GM23338 (cell line): ENCODE measurements around the gene RAB31. TPM values are rescaled to one million over a fixed set of nuclear protein-coding genes. Genes with fewer than 3 reads are reported as not detected.
"Not testable (repeated sequence)": the region's sequence is repeated elsewhere in the genome, so short reads cannot be mapped to it uniquely, and the experiment has no call there.

Source experiments
- ATAC-seq: fragments of 200-7000 bp; cut with Tn5 transposase; 3 replicates; pipeline ENCODE4 v1.9.1; 2020
- DNase-seq: peaks from one replicate; pipeline ENCODE4 v3.0.0-alpha.2; 2015; ENCODE audit warnings: low spot score
- H2AFZ ChIP-seq: fragments of 200-600 bp; sonication (generic); 2 replicates; pipeline ENCODE4 v1.8.0; 2016; ENCODE audit warnings: antibody characterized with exemption, mild to moderate bottlenecking, moderate library complexity
- H3F3A ChIP-seq: fragments of 200-600 bp; sonication (generic); replicated peaks from 2 replicates; pipeline ENCODE4 v1.8.0; 2017; ENCODE audit warnings: antibody characterized with exemption, mixed run types, low read depth
- H3K27ac ChIP-seq: fragments of 200-600 bp; sonication (generic); 2 replicates; pipeline ENCODE4 v1.6.1; 2016; ENCODE audit warnings: low read depth
- H3K27me3 ChIP-seq: fragments of 200-600 bp; sonication (generic); 2 replicates; pipeline ENCODE4 v1.8.0; 2016; ENCODE audit warnings: mild to moderate bottlenecking, mixed run types, moderate library complexity; ENCODE audit not compliant: insufficient read depth
- H3K36me3 ChIP-seq: fragments of 200-600 bp; sonication (generic); 2 replicates; pipeline ENCODE4 v1.8.0; 2016; ENCODE audit warnings: mild to moderate bottlenecking; ENCODE audit not compliant: insufficient read depth
- H3K4me1 ChIP-seq: fragments of 200-600 bp; sonication (generic); 2 replicates; pipeline ENCODE4 v1.8.0; 2016; ENCODE audit warnings: mild to moderate bottlenecking, moderate library complexity; ENCODE audit not compliant: insufficient read depth
- H3K4me2 ChIP-seq: fragments of 200-600 bp; sonication (generic); 2 replicates; pipeline ENCODE4 v1.7.1; 2017; ENCODE audit warnings: mixed run types
- H3K4me3 ChIP-seq: fragments of 200-600 bp; sonication (generic); 2 replicates; pipeline ENCODE4 v1.6.1; 2016; ENCODE audit warnings: mixed run types
- H3K79me2 ChIP-seq: fragments of 200-600 bp; sonication (generic); replicated peaks from 2 replicates; pipeline ENCODE4 v1.8.0; 2017; ENCODE audit warnings: mild to moderate bottlenecking; ENCODE audit not compliant: insufficient read depth
- H3K9me2 ChIP-seq: fragments of 200-600 bp; sonication (generic); 2 replicates; pipeline ENCODE4 v1.8.0; 2017; ENCODE audit not compliant: insufficient read depth
- H4K20me1 ChIP-seq: fragments of 200-600 bp; sonication (generic); replicated peaks from 2 replicates; pipeline ENCODE4 v1.8.0; 2017; ENCODE audit warnings: mild to moderate bottlenecking; ENCODE audit not compliant: insufficient read depth
- H3K27ac Mint-ChIP-seq: 2 replicates; pipeline ENCODE4 v1.8.0; 2020; ENCODE audit warnings: inconsistent platforms, mild to moderate bottlenecking, moderate library complexity, mixed read lengths
- H3K27me3 Mint-ChIP-seq: 3 replicates; pipeline ENCODE4 v1.8.0; 2022; ENCODE audit warnings: low read depth, mild to moderate bottlenecking, moderate library complexity, mixed read lengths, inconsistent platforms; ENCODE audit not compliant: insufficient read depth, poor library complexity
- H3K36me3 Mint-ChIP-seq: 3 replicates; pipeline ENCODE4 v1.8.0; 2021; ENCODE audit warnings: low read depth, mild to moderate bottlenecking, inconsistent platforms, moderate library complexity, mixed read lengths
- H3K4me1 Mint-ChIP-seq: 3 replicates; pipeline ENCODE4 v1.8.0; 2020; ENCODE audit warnings: mild to moderate bottlenecking, inconsistent platforms, mixed read lengths
- H3K4me3 Mint-ChIP-seq: 3 replicates; pipeline ENCODE4 v1.8.0; 2021; ENCODE audit warnings: moderate library complexity, mild to moderate bottlenecking, inconsistent platforms, mixed read lengths
- H3K9me3 Mint-ChIP-seq: 3 replicates; pipeline ENCODE4 v1.8.0; 2020; ENCODE audit warnings: moderate library complexity, mild to moderate bottlenecking, inconsistent platforms, mixed read lengths
- CREB1 ChIP-seq: fragments of 250-450 bp; sonication (Bioruptor Pico); IDR thresholded peaks from 2 replicates; pipeline ENCODE4 v1.5.0; 2020; ENCODE audit warnings: low read depth, mild to moderate bottlenecking, moderate library complexity
- ETS1 ChIP-seq: IDR thresholded peaks from 2 replicates; pipeline ENCODE4 v1.6.1; 2016; ENCODE audit warnings: antibody characterized with exemption
- EZH2 ChIP-seq: fragments of 200-600 bp; sonication (generic); IDR thresholded peaks from one replicate; pipeline ENCODE4 v1.8.0; 2017; ENCODE audit warnings: antibody characterized with exemption, mild to moderate bottlenecking, low read depth; ENCODE audit not compliant: unreplicated experiment
- EZH2phosphoT487 ChIP-seq: fragments of 200-600 bp; sonication (generic); IDR thresholded peaks from one replicate; pipeline ENCODE4 v1.8.1; 2018; ENCODE audit warnings: antibody characterized with exemption; ENCODE audit not compliant: unreplicated experiment
- JUNB ChIP-seq: IDR thresholded peaks from one replicate; pipeline ENCODE4 v1.6.1; 2016; ENCODE audit warnings: antibody characterized with exemption; ENCODE audit not compliant: unreplicated experiment
- NANOG ChIP-seq: IDR thresholded peaks from 2 replicates; pipeline ENCODE4 v1.6.1; 2016; ENCODE audit warnings: antibody characterized with exemption, borderline replicate concordance
- REST ChIP-seq: IDR thresholded peaks from one replicate; pipeline ENCODE4 v1.6.1; 2018; ENCODE audit warnings: antibody characterized with exemption; ENCODE audit not compliant: unreplicated experiment
- STAT1 ChIP-seq: IDR thresholded peaks from one replicate; pipeline ENCODE4 v1.6.1; 2016; ENCODE audit warnings: antibody characterized with exemption; ENCODE audit not compliant: unreplicated experiment
- ZNF114 ChIP-seq: fragments of 250-450 bp; sonication (Bioruptor Pico); IDR thresholded peaks from 2 replicates; pipeline ENCODE4 v1.5.0; 2020; ENCODE audit warnings: mild to moderate bottlenecking, moderate library complexity
- ZNF331 ChIP-seq: fragments of 250-450 bp; sonication (Bioruptor Pico); IDR thresholded peaks from 2 replicates; pipeline ENCODE4 v1.5.0; 2020; ENCODE audit warnings: low read depth, mild to moderate bottlenecking, moderate library complexity
- polyA plus RNA-seq: library from polyadenylated mRNA; unstranded; fragments of >200 nt; fragmentation: Nextera tagmentation; extraction: Ambion mirVana; gene quantifications from 2 replicates; pipeline ENCODE4 v1.2.1, GENCODE V29; 2016
- total RNA-seq: library from RNA; depleted of rRNA; stranded (reverse); fragments of >200 nt; shearing (Covaris generic); gene quantifications from 2 replicates; pipeline ENCODE4 v1.2.3, GENCODE V29; 2014

Gene RAB31
- total and polyA plus RNA-seq, 2 experiments from 2014 or later = 33.8 to 46.1 TPM

GRCh38 chr18:9900699-9901098 is 192.6 kb downstream of the RAB31 start:
- no peaks in the 10 kb centered on the region for H3K9me3 Mint-ChIP-seq
- Histone ChIP-seq H3K4me2 (peak overlapping the region; percentile 40; the same call in 1 of the 2 replicates), H2AFZ (peak overlapping the region; percentile 48), H3K4me1 (peaks cover 14% of the 10 kb centered on the region), H3K36me3 (no peaks in the 10 kb centered on the region), H3K79me2 (no peaks in the 10 kb centered on the region), H3K27me3 (no peaks in the 10 kb centered on the region), H3K27ac (no peak overlapping the region), H4K20me1 (no peaks in the 10 kb centered on the region), H3F3A (no peaks in the 10 kb centered on the region), H3K9me2 (no peaks in the 10 kb centered on the region), H3K4me3 (no peak overlapping the region)
- DNase-seq (no peak), ATAC-seq (no peak)
- no peak overlapping the region for H3K4me3 Mint-ChIP-seq
- no peaks in the 10 kb centered on the region for H3K27me3 Mint-ChIP-seq
- no peak for TF ChIP-seq CREB1 (CRISPR knock-in tag)
- TF ChIP-seq NANOG = no peak
- TF ChIP-seq STAT1 = no peak
- TF ChIP-seq JUNB = no peak
- TF ChIP-seq REST = no peak
- TF ChIP-seq ETS1 = no peak
- TF ChIP-seq ZNF114 (CRISPR knock-in tag) = no peak
- TF ChIP-seq EZH2 = no peak
- no peak for TF ChIP-seq ZNF331 (CRISPR knock-in tag)
- H3K27ac Mint-ChIP-seq = no peak overlapping the region
- no peaks in the 10 kb centered on the region for H3K36me3 Mint-ChIP-seq
- H3K4me1 Mint-ChIP-seq = peaks cover 13% of the 10 kb centered on the region

GRCh38 chr18:9901377-9901776 is 193.3 kb downstream of the RAB31 start:
- Histone ChIP-seq H3K4me1 (peaks cover 14% of the 10 kb centered on the region), H3K4me2 (no peak overlapping the region), H3K36me3 (no peaks in the 10 kb centered on the region), H3K27me3 (no peaks in the 10 kb centered on the region), H3K79me2 (no peaks in the 10 kb centered on the region), H2AFZ (no peak overlapping the region), H3F3A (no peaks in the 10 kb centered on the region), H3K9me2 (no peaks in the 10 kb centered on the region), H4K20me1 (no peaks in the 10 kb centered on the region), H3K4me3 (no peak overlapping the region), H3K27ac (no peak overlapping the region)
- DNase-seq = no peak
- no peak overlapping the region for H3K4me3 Mint-ChIP-seq
- peaks cover 13% of the 10 kb centered on the region for H3K4me1 Mint-ChIP-seq
- TF ChIP-seq ZNF331 (CRISPR knock-in tag) (no peak), EZH2phosphoT487 (no peak), ETS1 (no peak), ZNF114 (CRISPR knock-in tag) (no peak), STAT1 (no peak)
- H3K27ac Mint-ChIP-seq = no peak overlapping the region
- no peak for ATAC-seq
- no peaks in the 10 kb centered on the region for H3K27me3 Mint-ChIP-seq
- no peaks in the 10 kb centered on the region for H3K36me3 Mint-ChIP-seq
- no peaks in the 10 kb centered on the region for H3K9me3 Mint-ChIP-seq

GRCh38 chr18:9902264-9902663 is 194.2 kb downstream of the RAB31 start:
- not testable (repeated sequence) for H4K20me1 ChIP-seq, H3K27me3 ChIP-seq, H3F3A ChIP-seq, H3K36me3 ChIP-seq, H2AFZ ChIP-seq, ATAC-seq, H3K79me2 ChIP-seq, H3K9me2 ChIP-seq, H3K4me3 Mint-ChIP-seq, H3K36me3 Mint-ChIP-seq, H3K4me3 ChIP-seq, H3K27me3 Mint-ChIP-seq, H3K27ac ChIP-seq, H3K9me3 Mint-ChIP-seq, H3K4me2 ChIP-seq, H3K27ac Mint-ChIP-seq, DNase-seq
- peaks cover 13% of the 10 kb centered on the region for H3K4me1 Mint-ChIP-seq
- H3K4me1 ChIP-seq = peaks cover 14% of the 10 kb centered on the region
